K562 (cell line): ENCODE measurements around the gene CRPPA. TPM values are rescaled to one million over a fixed set of nuclear protein-coding genes. Genes with fewer than 3 reads are reported as not detected.

Source experiments
- CEBPG ChIP-seq, 3 experiments: fragments of 200-800 bp in 1 of 3; sonication (Bioruptor generic) in 1 of 3; sonication (generic) in 1 of 3; formaldehyde crosslinking in 1 of 3; IDR thresholded peaks in 2 of 3; conservative IDR thresholded peaks in 1 of 3; 2 replicates each; pipeline versions ENCODE4 v1.6.1 to v1.8.0; 2016 to 2022; ENCODE audit warnings: missing compliant biosample characterization in 2 of 3, missing genetic modification characterization in 2 of 3, mild to moderate bottlenecking in 1 of 3, missing genetic modification reagents in 1 of 3
- E2F5 ChIP-seq: sonication (generic); formaldehyde crosslinking; IDR thresholded peaks from 2 replicates; pipeline ENCODE4 v1.8.0; 2022; ENCODE audit warnings: mild to moderate bottlenecking, missing genetic modification reagents
- FOXA3 ChIP-seq, 2 experiments: fragments of 450-650 bp in 1 of 2; sonication (generic) in 1 of 2; formaldehyde crosslinking; IDR thresholded peaks in 1 of 2; conservative IDR thresholded peaks in 1 of 2; 2 replicates each; pipeline versions ENCODE4 v1.4.0 to v1.8.0; 2020 to 2022; ENCODE audit warnings: mild to moderate bottlenecking in 2 of 2, missing genetic modification reagents in 1 of 2
- GABPB2 ChIP-seq: fragments of 250-450 bp; sonication (Bioruptor Pico); conservative IDR thresholded peaks from 2 replicates; pipeline ENCODE4 v1.5.1; 2021; ENCODE audit warnings: mild to moderate bottlenecking
- GTF2A2 ChIP-seq: IDR thresholded peaks from 2 replicates; pipeline ENCODE4 v1.6.1; 2016; ENCODE audit warnings: mild to moderate bottlenecking, missing genetic modification characterization, missing compliant biosample characterization
- HMG20A ChIP-seq: fragments of 450-650 bp; formaldehyde crosslinking; conservative IDR thresholded peaks from 2 replicates; pipeline ENCODE4 v1.4.0; 2020; ENCODE audit warnings: mild to moderate bottlenecking, mixed read lengths
- MECOM ChIP-seq: fragments of 250-450 bp; sonication (Bioruptor Pico); IDR thresholded peaks from 2 replicates; pipeline ENCODE4 v1.8.0; 2022; ENCODE audit warnings: inconsistent platforms
- MTF1 ChIP-seq: fragments of 250-450 bp; sonication (Bioruptor Pico); IDR thresholded peaks from 2 replicates; pipeline ENCODE4 v1.9.0; 2021; ENCODE audit warnings: moderate library complexity, mild to moderate bottlenecking, inconsistent platforms, borderline replicate concordance
- PHF20 ChIP-seq: fragments of 450-650 bp; IDR thresholded peaks from 2 replicates; pipeline ENCODE4 v1.6.1; 2018; ENCODE audit not compliant: partially characterized antibody
- RFX5 ChIP-seq: IDR thresholded peaks from 2 replicates; pipeline ENCODE4 v1.6.1; 2011; ENCODE audit warnings: low read depth, mild to moderate bottlenecking, improper control_type of control experiment, low read length
- SLC30A9 ChIP-seq: fragments of 250-450 bp; sonication (Bioruptor Pico); IDR thresholded peaks from 2 replicates; pipeline ENCODE4 v1.8.0; 2022; ENCODE audit warnings: mild to moderate bottlenecking, moderate library complexity
- TRIM24 ChIP-seq, 2 experiments: fragments of 450-650 bp; IDR thresholded peaks; 2 replicates each; pipeline ENCODE4 v1.6.1; 2016
- XRCC5 ChIP-seq: fragments of 200-400 bp; formaldehyde crosslinking; IDR thresholded peaks from 2 replicates; pipeline ENCODE4 v1.6.1; 2017; ENCODE audit warnings: low read depth, mild to moderate bottlenecking, low read length
- ZBTB11 ChIP-seq, 3 experiments: fragments of 200-800 bp in 1 of 3; fragments of 250-450 bp in 1 of 3; fragments of 450-650 bp in 1 of 3; sonication (Bioruptor Pico) in 1 of 3; sonication (Bioruptor generic) in 1 of 3; formaldehyde crosslinking in 1 of 3; IDR thresholded peaks; 2 replicates each; pipeline versions ENCODE4 v1.6.1 to v1.8.0; 2016 to 2022; ENCODE audit warnings: mild to moderate bottlenecking in 2 of 3, missing genetic modification characterization in 2 of 3, missing compliant biosample characterization in 1 of 3, moderate library complexity in 1 of 3
- ZNF277 ChIP-seq: fragments of 250-450 bp; sonication (Bioruptor Pico); IDR thresholded peaks from 2 replicates; pipeline ENCODE4 v1.8.0; 2022; ENCODE audit warnings: inconsistent platforms, mild to moderate bottlenecking, moderate library complexity, borderline replicate concordance
- ZNF398 ChIP-seq: fragments of 250-450 bp; sonication (Bioruptor Pico); IDR thresholded peaks from 2 replicates; pipeline ENCODE4 v1.8.0; 2021; ENCODE audit warnings: moderate library complexity, mild to moderate bottlenecking, inconsistent platforms
- ZNF408 ChIP-seq: fragments of 250-450 bp; sonication (Bioruptor Pico); IDR thresholded peaks from 2 replicates; pipeline ENCODE4 v1.4.0; 2020; ENCODE audit warnings: low read depth, mild to moderate bottlenecking, moderate library complexity
- polyA plus RNA-seq, 8 experiments: library from polyadenylated mRNA; depleted of rRNA in 4 of 8; stranded (reverse) in 5 of 8; unstranded in 3 of 8; fragments of >200 nt; fragmentation: Nextera tagmentation in 2 of 8; fragmentation: Illumina TruSeq in 1 of 8; extraction: Ambion mirVana in 2 of 8; extraction: Trizol in 1 of 8; gene quantifications; 2 replicates each; pipeline versions ENCODE4 v1.2.1 to v1.2.3, GENCODE V29; 2011 to 2014; ENCODE audit warnings: inconsistent platforms in 1 of 8, missing spikeins in 1 of 8
- total RNA-seq, 7 experiments: library from RNA; depleted of rRNA in 6 of 7; stranded (reverse); fragments of >200 nt in 6 of 7; fragmentation: Illumina TruSeq in 2 of 7; extraction: Trizol in 2 of 7; gene quantifications; 2 replicates each; pipeline versions ENCODE4 v1.2.1 to v1.2.3, GENCODE V29; 2011 to 2021; ENCODE audit warnings: low replicate concordance in 1 of 7

The CRPPA gene
- total and polyA plus RNA-seq, 9 of the 15 experiments (the other 6 are each of a cell fraction or from before 2014, with no cell fraction given), result 3.9 to 14.4 (median 7.8) TPM

GRCh38 chr7:16397501-16398145 lies 23.7 kb downstream of the CRPPA start (continued):
- peak; percentile 81 for TF ChIP-seq MTF1 (CRISPR knock-in tag)
- no peak for TF ChIP-seq E2F5
- TF ChIP-seq MECOM, result no peak
- no peak for TF ChIP-seq ZNF398 (CRISPR knock-in tag)
- peak; percentile 97 for TF ChIP-seq ZNF277 (CRISPR knock-in tag)
- no peak for TF ChIP-seq XRCC5
- no peak for TF ChIP-seq HMG20A (CRISPR knock-in tag)
- TF ChIP-seq TRIM24 (IDR thresholded peaks at IDR 0.05), result no peak
- no peak for TF ChIP-seq RFX5
- 0 out of 2 replicates have a peak, but pooled peaks have one; percentile 49 for TF ChIP-seq SLC30A9 (CRISPR knock-in tag)
- no peak for TF ChIP-seq GTF2A2
- TF ChIP-seq CEBPG (CRISPR knock-in tag; IDR thresholded peaks at IDR 0.05), result no peak
- TF ChIP-seq CEBPG (tag; conservative IDR thresholded peaks at IDR 0.05 in 1 of 2, IDR thresholded peaks at IDR 0.05 in 1 of 2), result no peak
- TF ChIP-seq ZBTB11 (CRISPR knock-in tag; IDR thresholded peaks at IDR 0.05), result peak in 1 of 3 experiments; percentile 65; a peak in 1 of 6 replicates
- TF ChIP-seq ZNF408, result peak; percentile 86; the same call in 1 of the 2 replicates
- TF ChIP-seq PHF20, result peak; percentile 20
- TF ChIP-seq FOXA3 (CRISPR knock-in tag; conservative IDR thresholded peaks at IDR 0.05 in 1 of 2, IDR thresholded peaks at IDR 0.05 in 1 of 2), result 0 out of 4 replicates have a peak, but pooled peaks of 1 of the 2 experiments have one; percentile 7
- TF ChIP-seq GABPB2, result peak; percentile 74
